ENCODE measurements around the gene RTRAF. TPM values are rescaled to one million over a fixed set of nuclear protein-coding genes. Genes with fewer than 3 reads are reported as not detected.

RTRAF gene
- total RNA-seq, 1 experiment from 2014 or later = 190 TPM

DNA sequence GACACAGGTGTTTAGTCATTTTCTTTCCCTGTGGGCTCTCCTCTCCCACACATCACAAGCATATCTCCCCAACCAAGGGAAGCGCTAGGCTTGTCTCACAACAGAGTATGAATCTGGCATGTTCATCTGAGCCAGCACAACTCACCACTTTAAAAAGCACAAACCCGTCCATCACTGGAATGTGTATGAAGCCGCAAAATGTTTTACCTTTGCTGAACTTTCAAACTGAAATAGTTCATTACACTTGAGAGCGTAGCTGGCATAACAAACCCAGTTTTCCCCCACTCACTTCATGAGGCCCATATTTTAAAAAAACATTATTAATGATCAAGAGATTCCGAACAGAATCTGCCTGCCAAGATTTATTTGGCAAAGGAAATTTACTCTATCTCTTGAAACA lies 63.7 kb downstream of the RTRAF start:
- Histone ChIP-seq H4K20me1 (ENCODE audit: insufficient read depth) (no peaks in the 10 kb centered on the region), H3K4me1 (ENCODE audit: control insufficient read depth in 1 of 2, insufficient read depth in 2 of 2, low read length in 2 of 2) (no peaks in the 10 kb centered on the region), H2AFZ (ENCODE audit: low read depth, low read length, poor library complexity, severe bottlenecking) (no peak overlapping the region), H3K36me3 (ENCODE audit: control insufficient read depth in 1 of 2, insufficient read depth in 2 of 2, low read length in 2 of 2) (no peaks in the 10 kb centered on the region), H3K27me3 (ENCODE audit: insufficient read depth, low read length) (no peaks in the 10 kb centered on the region), H3K9me2 (ENCODE audit: insufficient read depth) (no peaks in the 10 kb centered on the region), H3K9ac (ENCODE audit: low read length) (no peak overlapping the region), H3K27ac (ENCODE audit: low read depth, low read length) (no peak overlapping the region), H3K4me3 (replicated peaks in 1 of 2; ENCODE audit: low read depth in 1 of 2, low read length in 2 of 2) (no peak overlapping the region), H3K4me2 (ENCODE audit: low read length) (no peak overlapping the region), H3K9me3 (ENCODE audit: control insufficient read depth in 1 of 2, insufficient read depth in 1 of 2, low read depth in 1 of 2, low read length in 2 of 2) (no peaks in the 10 kb centered on the region), H3K79me2 (ENCODE audit: insufficient read depth, low read length) (no peaks in the 10 kb centered on the region)
- no TSS peak for BruUV-seq (replicated peaks)
- ATAC-seq = no peak
- intact Hi-C loops (cut with micrococcal nuclease) = no loop called here
- CTCF ChIA-PET = interaction anchor here (1.1 kb wide), 1 partner anchor 9 kb away, joined by 3 read pairs; no protein-coding TSS in a partner anchor
- TF ChIP-seq EZH2phosphoT487 (IDR thresholded peaks at IDR 0.05; ENCODE audit: borderline replicate concordance) = no peak
- TF ChIP-seq RAD21 (IDR thresholded peaks at IDR 0.05; ENCODE audit: low read depth) = no peak
- TF ChIP-seq EGR1 (IDR thresholded peaks at IDR 0.05; ENCODE audit: low read depth) = no peak
- TF ChIP-seq, protein P1, sequence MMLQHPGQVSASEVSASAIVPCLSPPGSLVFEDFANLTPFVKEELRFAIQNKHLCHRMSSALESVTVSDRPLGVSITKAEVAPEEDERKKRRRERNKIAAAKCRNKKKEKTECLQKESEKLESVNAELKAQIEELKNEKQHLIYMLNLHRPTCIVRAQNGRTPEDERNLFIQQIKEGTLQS (IDR thresholded peaks at IDR 0.05) = no peak
- TF ChIP-seq SRF (IDR thresholded peaks at IDR 0.05; ENCODE audit: low read depth) = no peak
- TF ChIP-seq CEBPB (IDR thresholded peaks at IDR 0.05; ENCODE audit: low read depth) = no peak
- DNase-seq (ENCODE audit: low read depth, low spot score) = no peak
- RAD21 ChIA-PET (ENCODE audit: low non-redundant PET in 1 of 2, low total read pairs in 2 of 2, uncharacterized antibody in 2 of 2, unreplicated experiment in 2 of 2) = no interaction called here
- POLR2A ChIA-PET = no interaction called here

DNA sequence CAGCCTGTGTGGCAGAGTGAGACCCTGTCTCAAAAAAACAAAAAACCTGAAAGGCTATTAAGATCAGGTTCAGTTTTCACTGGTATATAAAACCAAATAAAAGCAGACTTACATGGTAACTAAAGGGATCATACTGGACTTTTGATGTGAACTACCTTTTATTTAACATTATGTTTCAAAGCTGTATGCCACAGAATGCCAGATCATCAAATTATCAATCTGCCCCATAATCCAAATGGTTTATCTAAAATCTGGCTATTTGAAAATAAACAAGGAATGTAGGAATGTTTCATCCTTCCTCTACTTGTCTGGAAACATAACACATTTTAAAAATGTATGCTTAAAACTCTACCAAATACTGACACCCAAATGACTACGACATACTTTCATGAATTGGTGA lies 65.3 kb downstream of the RTRAF start:
- BruUV-seq (replicated peaks) = no TSS peak
- ChIA-PET RAD21 (ENCODE audit: low non-redundant PET in 1 of 2, low total read pairs in 2 of 2, uncharacterized antibody in 2 of 2, unreplicated experiment in 2 of 2) (no interaction called here), POLR2A (no interaction called here)

More for the DNA sequence above, 65.3 kb downstream of the RTRAF start:
- no peaks in the 10 kb centered on the region for H3K79me2 ChIP-seq (ENCODE audit: insufficient read depth, low read length)
- CTCF ChIA-PET = no interaction called here
- no peak for TF ChIP-seq SRF (IDR thresholded peaks at IDR 0.05; ENCODE audit: low read depth)
- no peak for TF ChIP-seq EZH2 (IDR thresholded peaks at IDR 0.05)
- TF ChIP-seq, protein P2, sequence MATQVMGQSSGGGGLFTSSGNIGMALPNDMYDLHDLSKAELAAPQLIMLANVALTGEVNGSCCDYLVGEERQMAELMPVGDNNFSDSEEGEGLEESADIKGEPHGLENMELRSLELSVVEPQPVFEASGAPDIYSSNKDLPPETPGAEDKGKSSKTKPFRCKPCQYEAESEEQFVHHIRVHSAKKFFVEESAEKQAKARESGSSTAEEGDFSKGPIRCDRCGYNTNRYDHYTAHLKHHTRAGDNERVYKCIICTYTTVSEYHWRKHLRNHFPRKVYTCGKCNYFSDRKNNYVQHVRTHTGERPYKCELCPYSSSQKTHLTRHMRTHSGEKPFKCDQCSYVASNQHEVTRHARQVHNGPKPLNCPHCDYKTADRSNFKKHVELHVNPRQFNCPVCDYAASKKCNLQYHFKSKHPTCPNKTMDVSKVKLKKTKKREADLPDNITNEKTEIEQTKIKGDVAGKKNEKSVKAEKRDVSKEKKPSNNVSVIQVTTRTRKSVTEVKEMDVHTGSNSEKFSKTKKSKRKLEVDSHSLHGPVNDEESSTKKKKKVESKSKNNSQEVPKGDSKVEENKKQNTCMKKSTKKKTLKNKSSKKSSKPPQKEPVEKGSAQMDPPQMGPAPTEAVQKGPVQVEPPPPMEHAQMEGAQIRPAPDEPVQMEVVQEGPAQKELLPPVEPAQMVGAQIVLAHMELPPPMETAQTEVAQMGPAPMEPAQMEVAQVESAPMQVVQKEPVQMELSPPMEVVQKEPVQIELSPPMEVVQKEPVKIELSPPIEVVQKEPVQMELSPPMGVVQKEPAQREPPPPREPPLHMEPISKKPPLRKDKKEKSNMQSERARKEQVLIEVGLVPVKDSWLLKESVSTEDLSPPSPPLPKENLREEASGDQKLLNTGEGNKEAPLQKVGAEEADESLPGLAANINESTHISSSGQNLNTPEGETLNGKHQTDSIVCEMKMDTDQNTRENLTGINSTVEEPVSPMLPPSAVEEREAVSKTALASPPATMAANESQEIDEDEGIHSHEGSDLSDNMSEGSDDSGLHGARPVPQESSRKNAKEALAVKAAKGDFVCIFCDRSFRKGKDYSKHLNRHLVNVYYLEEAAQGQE (IDR thresholded peaks at IDR 0.05; ENCODE audit: low read depth) = no peak
- no peak for TF ChIP-seq ELF1 (IDR thresholded peaks at IDR 0.05; ENCODE audit: borderline replicate concordance, low read depth)
- no peak for TF ChIP-seq EZH2phosphoT487 (IDR thresholded peaks at IDR 0.05; ENCODE audit: borderline replicate concordance)
- no peak for TF ChIP-seq TCF7L2 (IDR thresholded peaks at IDR 0.05; ENCODE audit: borderline replicate concordance, extremely low read depth, insufficient read depth, insufficient read length)
- TF ChIP-seq JUND (IDR thresholded peaks at IDR 0.05) = no peak
- TF ChIP-seq ZNF274 (IDR thresholded peaks at IDR 0.05; ENCODE audit: low read depth, low read length) = no peak
- TF ChIP-seq RAD21 (IDR thresholded peaks at IDR 0.05; ENCODE audit: low read depth) = no peak
- no peak for TF ChIP-seq CEBPB (IDR thresholded peaks at IDR 0.05; ENCODE audit: low read depth)
- TF ChIP-seq POLR2AphosphoS5 (IDR thresholded peaks at IDR 0.05; ENCODE audit: low read depth, low read length) = no peak
- TF ChIP-seq FOSL1 (IDR thresholded peaks at IDR 0.05; ENCODE audit: low read depth) = no peak
- TF ChIP-seq, protein P3, sequence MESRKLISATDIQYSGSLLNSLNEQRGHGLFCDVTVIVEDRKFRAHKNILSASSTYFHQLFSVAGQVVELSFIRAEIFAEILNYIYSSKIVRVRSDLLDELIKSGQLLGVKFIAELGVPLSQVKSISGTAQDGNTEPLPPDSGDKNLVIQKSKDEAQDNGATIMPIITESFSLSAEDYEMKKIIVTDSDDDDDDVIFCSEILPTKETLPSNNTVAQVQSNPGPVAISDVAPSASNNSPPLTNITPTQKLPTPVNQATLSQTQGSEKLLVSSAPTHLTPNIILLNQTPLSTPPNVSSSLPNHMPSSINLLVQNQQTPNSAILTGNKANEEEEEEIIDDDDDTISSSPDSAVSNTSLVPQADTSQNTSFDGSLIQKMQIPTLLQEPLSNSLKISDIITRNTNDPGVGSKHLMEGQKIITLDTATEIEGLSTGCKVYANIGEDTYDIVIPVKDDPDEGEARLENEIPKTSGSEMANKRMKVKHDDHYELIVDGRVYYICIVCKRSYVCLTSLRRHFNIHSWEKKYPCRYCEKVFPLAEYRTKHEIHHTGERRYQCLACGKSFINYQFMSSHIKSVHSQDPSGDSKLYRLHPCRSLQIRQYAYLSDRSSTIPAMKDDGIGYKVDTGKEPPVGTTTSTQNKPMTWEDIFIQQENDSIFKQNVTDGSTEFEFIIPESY (IDR thresholded peaks at IDR 0.05; ENCODE audit: extremely low read depth, insufficient replicate concordance, low read length) = no peak
- no peak for TF ChIP-seq EGR1 (IDR thresholded peaks at IDR 0.05; ENCODE audit: low read depth)
- no peak for TF ChIP-seq CBX3 (IDR thresholded peaks at IDR 0.05; ENCODE audit: low read depth)
- no peak for TF ChIP-seq ZFX (IDR thresholded peaks at IDR 0.05)
- intact Hi-C loops (cut with micrococcal nuclease) = no loop called here
- H3K9me2 ChIP-seq (ENCODE audit: insufficient read depth) = no peaks in the 10 kb centered on the region
- no peak overlapping the region for H3K4me3 ChIP-seq (replicated peaks in 1 of 2; ENCODE audit: low read depth in 1 of 2, low read length in 2 of 2)
- no peak for DNase-seq (ENCODE audit: low read depth, low spot score)
- no peaks in the 10 kb centered on the region for H3K27me3 ChIP-seq (ENCODE audit: insufficient read depth, low read length)
- no peak overlapping the region for H3K27ac ChIP-seq (ENCODE audit: low read depth, low read length)
- H3K9ac ChIP-seq (ENCODE audit: low read length) = no peak overlapping the region
- H3K9me3 ChIP-seq (ENCODE audit: control insufficient read depth in 1 of 2, insufficient read depth in 1 of 2, low read depth in 1 of 2, low read length in 2 of 2) = no peaks in the 10 kb centered on the region
- no peaks in the 10 kb centered on the region for H3K36me3 ChIP-seq (ENCODE audit: control insufficient read depth in 1 of 2, insufficient read depth in 2 of 2, low read length in 2 of 2)
- H2AFZ ChIP-seq (ENCODE audit: low read depth, low read length, poor library complexity, severe bottlenecking) = no peak overlapping the region
- no peak overlapping the region for H3K4me2 ChIP-seq (ENCODE audit: low read length)
- no peaks in the 10 kb centered on the region for H4K20me1 ChIP-seq (ENCODE audit: insufficient read depth)
- ATAC-seq = no peak
- H3K4me1 ChIP-seq (ENCODE audit: control insufficient read depth in 1 of 2, insufficient read depth in 2 of 2, low read length in 2 of 2) = no peaks in the 10 kb centered on the region

Data from HCT116 (cell line).